GM23338 (cell line): ENCODE measurements around the gene SLC16A7. TPM values are rescaled to one million over a fixed set of nuclear protein-coding genes. Genes with fewer than 3 reads are reported as not detected.

Experiments
- ATAC-seq: fragments of 200-7000 bp; cut with Tn5 transposase; 3 replicates; pipeline ENCODE4 v1.9.1; 2020
- DNase-seq: peaks from one replicate; pipeline ENCODE4 v3.0.0-alpha.2; 2015; ENCODE audit warnings: low spot score
- H2AFZ ChIP-seq: fragments of 200-600 bp; sonication (generic); 2 replicates; pipeline ENCODE4 v1.8.0; 2016; ENCODE audit warnings: antibody characterized with exemption, mild to moderate bottlenecking, moderate library complexity
- H3F3A ChIP-seq: fragments of 200-600 bp; sonication (generic); replicated peaks from 2 replicates; pipeline ENCODE4 v1.8.0; 2017; ENCODE audit warnings: antibody characterized with exemption, mixed run types, low read depth
- H3K27ac ChIP-seq: fragments of 200-600 bp; sonication (generic); 2 replicates; pipeline ENCODE4 v1.6.1; 2016; ENCODE audit warnings: low read depth
- H3K27me3 ChIP-seq: fragments of 200-600 bp; sonication (generic); 2 replicates; pipeline ENCODE4 v1.8.0; 2016; ENCODE audit warnings: mild to moderate bottlenecking, mixed run types, moderate library complexity; ENCODE audit not compliant: insufficient read depth
- H3K36me3 ChIP-seq: fragments of 200-600 bp; sonication (generic); 2 replicates; pipeline ENCODE4 v1.8.0; 2016; ENCODE audit warnings: mild to moderate bottlenecking; ENCODE audit not compliant: insufficient read depth
- H3K4me1 ChIP-seq: fragments of 200-600 bp; sonication (generic); 2 replicates; pipeline ENCODE4 v1.8.0; 2016; ENCODE audit warnings: mild to moderate bottlenecking, moderate library complexity; ENCODE audit not compliant: insufficient read depth
- H3K4me2 ChIP-seq: fragments of 200-600 bp; sonication (generic); 2 replicates; pipeline ENCODE4 v1.7.1; 2017; ENCODE audit warnings: mixed run types
- H3K4me3 ChIP-seq: fragments of 200-600 bp; sonication (generic); 2 replicates; pipeline ENCODE4 v1.6.1; 2016; ENCODE audit warnings: mixed run types
- H3K79me2 ChIP-seq: fragments of 200-600 bp; sonication (generic); replicated peaks from 2 replicates; pipeline ENCODE4 v1.8.0; 2017; ENCODE audit warnings: mild to moderate bottlenecking; ENCODE audit not compliant: insufficient read depth
- H3K9me2 ChIP-seq: fragments of 200-600 bp; sonication (generic); 2 replicates; pipeline ENCODE4 v1.8.0; 2017; ENCODE audit not compliant: insufficient read depth
- H4K20me1 ChIP-seq: fragments of 200-600 bp; sonication (generic); replicated peaks from 2 replicates; pipeline ENCODE4 v1.8.0; 2017; ENCODE audit warnings: mild to moderate bottlenecking; ENCODE audit not compliant: insufficient read depth
- H3K27ac Mint-ChIP-seq: 2 replicates; pipeline ENCODE4 v1.8.0; 2020; ENCODE audit warnings: inconsistent platforms, mild to moderate bottlenecking, moderate library complexity, mixed read lengths
- H3K27me3 Mint-ChIP-seq: 3 replicates; pipeline ENCODE4 v1.8.0; 2022; ENCODE audit warnings: low read depth, mild to moderate bottlenecking, moderate library complexity, mixed read lengths, inconsistent platforms; ENCODE audit not compliant: insufficient read depth, poor library complexity
- H3K36me3 Mint-ChIP-seq: 3 replicates; pipeline ENCODE4 v1.8.0; 2021; ENCODE audit warnings: low read depth, mild to moderate bottlenecking, inconsistent platforms, moderate library complexity, mixed read lengths
- H3K4me1 Mint-ChIP-seq: 3 replicates; pipeline ENCODE4 v1.8.0; 2020; ENCODE audit warnings: mild to moderate bottlenecking, inconsistent platforms, mixed read lengths
- H3K4me3 Mint-ChIP-seq: 3 replicates; pipeline ENCODE4 v1.8.0; 2021; ENCODE audit warnings: moderate library complexity, mild to moderate bottlenecking, inconsistent platforms, mixed read lengths
- H3K9me3 Mint-ChIP-seq: 3 replicates; pipeline ENCODE4 v1.8.0; 2020; ENCODE audit warnings: moderate library complexity, mild to moderate bottlenecking, inconsistent platforms, mixed read lengths
- POLR2AphosphoS5 ChIP-seq: IDR thresholded peaks from 2 replicates; pipeline ENCODE4 v1.6.1; 2016; ENCODE audit warnings: antibody characterized with exemption, low read depth
- STAT1 ChIP-seq: IDR thresholded peaks from one replicate; pipeline ENCODE4 v1.6.1; 2016; ENCODE audit warnings: antibody characterized with exemption; ENCODE audit not compliant: unreplicated experiment
- ZNF114 ChIP-seq: fragments of 250-450 bp; sonication (Bioruptor Pico); IDR thresholded peaks from 2 replicates; pipeline ENCODE4 v1.5.0; 2020; ENCODE audit warnings: mild to moderate bottlenecking, moderate library complexity
- ZNF462 ChIP-seq: fragments of 250-450 bp; sonication (Bioruptor Pico); IDR thresholded peaks from 2 replicates; pipeline ENCODE4 v1.5.0; 2020; ENCODE audit warnings: mild to moderate bottlenecking, moderate library complexity
- polyA plus RNA-seq: library from polyadenylated mRNA; unstranded; fragments of >200 nt; fragmentation: Nextera tagmentation; extraction: Ambion mirVana; gene quantifications from 2 replicates; pipeline ENCODE4 v1.2.1, GENCODE V29; 2016
- total RNA-seq: library from RNA; depleted of rRNA; stranded (reverse); fragments of >200 nt; shearing (Covaris generic); gene quantifications from 2 replicates; pipeline ENCODE4 v1.2.3, GENCODE V29; 2014

Gene SLC16A7
- total and polyA plus RNA-seq, 2 experiments from 2014 or later, result 2.8 to 4.3 TPM

GRCh38 chr12:59637692-59638070, 41.9 kb downstream of the SLC16A7 start:
- ATAC-seq (no peak), DNase-seq (no peak)
- no peak for TF ChIP-seq STAT1
- no peak for TF ChIP-seq ZNF114 (CRISPR knock-in tag)
- no peak for TF ChIP-seq POLR2AphosphoS5
- no peak overlapping the region for H3K4me3 ChIP-seq
- H3K4me1 Mint-ChIP-seq, result peaks cover 15% of the 10 kb centered on the region
- H3K27ac ChIP-seq, result no peak overlapping the region
- H3K79me2 ChIP-seq, result no peaks in the 10 kb centered on the region
- H3F3A ChIP-seq, result no peaks in the 10 kb centered on the region
- H3K9me3 Mint-ChIP-seq, result no peaks in the 10 kb centered on the region
- no peaks in the 10 kb centered on the region for H3K36me3 ChIP-seq
- H3K27me3 ChIP-seq, result no peaks in the 10 kb centered on the region
- no peaks in the 10 kb centered on the region for H3K36me3 Mint-ChIP-seq
- H3K4me3 Mint-ChIP-seq, result no peak overlapping the region
- no peaks in the 10 kb centered on the region for H3K9me2 ChIP-seq
- peaks cover 2% of the 10 kb centered on the region for H3K27me3 Mint-ChIP-seq
- H3K4me2 ChIP-seq, result no peak overlapping the region
- peaks cover 5% of the 10 kb centered on the region for H3K4me1 ChIP-seq
- 0 out of 2 replicates have a peak overlapping the region, but pooled peaks have one; percentile 49 for H3K27ac Mint-ChIP-seq
- H2AFZ ChIP-seq, result no peak overlapping the region
- no peaks in the 10 kb centered on the region for H4K20me1 ChIP-seq

- Histone ChIP-seq H3K4me2 (no peak overlapping the region), H3K79me2 (no peaks in the 10 kb centered on the region), H3K4me1 (peaks cover 5% of the 10 kb centered on the region), H3K4me3 (no peak overlapping the region), H2AFZ (no peak overlapping the region), H3K9me2 (no peaks in the 10 kb centered on the region; the same call in 1 of the 2 replicates), H3K36me3 (no peaks in the 10 kb centered on the region), H4K20me1 (no peaks in the 10 kb centered on the region), H3F3A (no peaks in the 10 kb centered on the region), H3K27me3 (no peaks in the 10 kb centered on the region), H3K27ac (no peak overlapping the region)
- no peak for DNase-seq
- peaks cover 6% of the 10 kb centered on the region for H3K9me3 Mint-ChIP-seq
- H3K27me3 Mint-ChIP-seq, result no peaks in the 10 kb centered on the region
- H3K4me3 Mint-ChIP-seq, result no peak overlapping the region
- H3K27ac Mint-ChIP-seq, result no peak overlapping the region
- peaks cover 4% of the 10 kb centered on the region; the same call in 1 of the 3 replicates for H3K36me3 Mint-ChIP-seq
- H3K4me1 Mint-ChIP-seq, result peaks cover 4% of the 10 kb centered on the region
- ATAC-seq, result no peak
- TF ChIP-seq ZNF462 (CRISPR knock-in tag), result no peak
Observed at GRCh38 chr12:59643550-59643949, 47.7 kb downstream of the SLC16A7 start.
